ENCODE measurements around the gene CNTN1.

Gene CNTN1

DNA sequence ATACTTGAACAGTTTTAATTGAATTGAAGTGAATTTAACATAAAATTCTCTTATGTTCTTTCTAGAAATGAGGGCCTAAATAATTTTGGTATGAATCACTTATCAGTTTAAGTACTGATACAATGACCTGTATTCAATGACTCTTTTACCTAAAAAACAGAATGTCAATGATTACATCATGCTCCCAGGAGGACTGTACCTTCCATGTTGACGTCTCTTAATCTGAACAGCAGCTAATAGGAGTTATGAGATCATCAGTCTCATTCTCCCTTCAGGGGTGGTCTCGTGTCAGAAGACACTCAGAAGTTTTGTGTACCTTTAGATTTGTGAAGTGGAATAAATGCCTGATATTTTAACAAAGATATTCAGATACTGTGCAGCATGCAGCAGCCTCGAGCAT lies 206.3 kb downstream of the CNTN1 start:
- no peak for DNase-seq (ENCODE audit: low read depth)
- no peak overlapping the region for H3K4me3 ChIP-seq (ENCODE audit: low read depth, low read length)
- TF ChIP-seq, protein P1, sequence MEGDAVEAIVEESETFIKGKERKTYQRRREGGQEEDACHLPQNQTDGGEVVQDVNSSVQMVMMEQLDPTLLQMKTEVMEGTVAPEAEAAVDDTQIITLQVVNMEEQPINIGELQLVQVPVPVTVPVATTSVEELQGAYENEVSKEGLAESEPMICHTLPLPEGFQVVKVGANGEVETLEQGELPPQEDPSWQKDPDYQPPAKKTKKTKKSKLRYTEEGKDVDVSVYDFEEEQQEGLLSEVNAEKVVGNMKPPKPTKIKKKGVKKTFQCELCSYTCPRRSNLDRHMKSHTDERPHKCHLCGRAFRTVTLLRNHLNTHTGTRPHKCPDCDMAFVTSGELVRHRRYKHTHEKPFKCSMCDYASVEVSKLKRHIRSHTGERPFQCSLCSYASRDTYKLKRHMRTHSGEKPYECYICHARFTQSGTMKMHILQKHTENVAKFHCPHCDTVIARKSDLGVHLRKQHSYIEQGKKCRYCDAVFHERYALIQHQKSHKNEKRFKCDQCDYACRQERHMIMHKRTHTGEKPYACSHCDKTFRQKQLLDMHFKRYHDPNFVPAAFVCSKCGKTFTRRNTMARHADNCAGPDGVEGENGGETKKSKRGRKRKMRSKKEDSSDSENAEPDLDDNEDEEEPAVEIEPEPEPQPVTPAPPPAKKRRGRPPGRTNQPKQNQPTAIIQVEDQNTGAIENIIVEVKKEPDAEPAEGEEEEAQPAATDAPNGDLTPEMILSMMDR (IDR thresholded peaks at IDR 0.05; ENCODE audit: control insufficient read depth, extremely low read depth, insufficient read depth), result no peak

DNA sequence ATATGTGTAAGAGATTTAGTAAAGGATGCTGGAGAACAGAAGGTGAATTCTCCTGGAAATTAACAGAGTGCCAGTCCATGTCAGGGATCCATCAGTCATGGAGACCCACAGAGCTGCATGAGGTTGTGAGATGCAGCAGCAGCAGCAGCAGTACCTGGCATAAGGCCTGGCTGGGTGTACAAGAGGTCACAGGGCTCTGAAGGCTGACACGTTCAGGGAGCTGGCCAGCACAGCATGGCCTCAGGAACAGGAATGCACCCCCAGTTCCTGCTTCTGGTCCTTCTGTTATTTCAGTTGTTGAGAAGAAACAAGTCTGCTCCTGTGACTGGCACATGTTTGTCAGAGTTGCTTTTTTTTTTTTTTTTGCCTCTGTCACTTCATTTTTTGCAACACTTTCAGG lies 210.8 kb downstream of the CNTN1 start:
- TF ChIP-seq, protein P1 (IDR thresholded peaks at IDR 0.05; ENCODE audit: control insufficient read depth, extremely low read depth, insufficient read depth), result no peak
- H3K4me3 ChIP-seq (ENCODE audit: low read depth, low read length), result no peak overlapping the region
- no peak for DNase-seq (ENCODE audit: low read depth)

DNA sequence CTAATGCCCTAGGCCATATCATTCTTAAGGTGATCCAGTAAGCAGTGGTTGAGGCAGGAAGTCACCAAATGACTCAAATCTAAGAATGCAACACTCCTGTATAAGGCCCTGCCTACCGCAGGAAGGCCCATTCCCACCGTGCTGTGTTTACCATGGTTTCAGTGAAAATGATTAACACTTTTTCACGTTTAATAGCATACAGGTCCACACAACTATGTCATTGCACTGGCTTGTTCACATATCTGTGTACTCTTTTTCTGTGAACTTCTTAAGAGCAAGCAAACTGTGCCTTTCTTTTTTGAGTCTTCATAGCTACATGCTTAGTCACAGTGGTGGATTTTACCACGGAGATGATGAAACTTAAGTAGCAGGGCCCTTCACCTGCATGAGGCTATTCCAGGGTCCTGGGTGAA lies 214.9 kb downstream of the CNTN1 start:
- H3K4me3 ChIP-seq (ENCODE audit: low read depth, low read length), result no peak overlapping the region
- TF ChIP-seq, protein P1 (IDR thresholded peaks at IDR 0.05; ENCODE audit: control insufficient read depth, extremely low read depth, insufficient read depth), result no peak
- no peak for DNase-seq (ENCODE audit: low read depth)

DNA sequence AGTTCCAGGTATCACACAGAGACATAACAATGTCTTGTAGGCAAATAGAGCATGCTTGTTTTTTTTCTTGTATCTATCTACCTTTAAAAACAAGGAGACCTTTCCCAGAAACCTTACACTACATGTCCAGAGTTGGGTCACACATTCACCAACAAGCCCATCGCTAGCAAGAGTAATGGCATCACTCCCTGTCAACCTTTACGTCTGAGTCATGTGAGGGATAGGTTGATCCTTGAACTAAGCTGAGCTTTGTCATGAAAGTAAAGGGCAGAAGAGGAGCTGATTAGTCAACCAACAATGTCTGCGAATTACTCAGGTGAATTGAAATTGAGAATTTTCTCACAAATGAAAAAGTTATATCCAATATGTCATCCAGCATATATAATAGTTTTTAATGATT lies 219.4 kb downstream of the CNTN1 start:
- no peak overlapping the region for H3K4me3 ChIP-seq (ENCODE audit: low read depth, low read length)
- TF ChIP-seq, protein P1 (IDR thresholded peaks at IDR 0.05; ENCODE audit: control insufficient read depth, extremely low read depth, insufficient read depth), result no peak
- DNase-seq (ENCODE audit: low read depth), result no peak

DNA sequence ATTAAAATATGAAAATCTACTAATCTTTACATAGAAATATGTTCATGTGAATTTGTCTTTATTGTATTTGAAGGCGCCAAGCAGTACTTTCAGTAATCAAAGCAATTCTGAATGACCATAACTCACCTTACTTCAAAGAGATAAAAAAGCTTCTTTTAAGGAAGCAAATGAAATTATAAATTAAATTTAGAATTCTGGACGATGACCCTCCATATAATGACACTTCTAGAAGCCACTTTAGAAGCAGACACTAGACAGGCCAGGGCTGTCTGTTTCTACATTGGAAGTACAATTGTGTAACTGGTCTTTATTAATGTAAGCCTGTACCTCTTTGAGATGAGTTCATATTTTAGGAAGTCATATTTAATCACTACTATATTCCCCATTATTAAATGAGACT lies 222.9 kb downstream of the CNTN1 start:
- no peak for DNase-seq (ENCODE audit: low read depth)
- TF ChIP-seq, protein P1 (IDR thresholded peaks at IDR 0.05; ENCODE audit: control insufficient read depth, extremely low read depth, insufficient read depth), result no peak
- no peak overlapping the region for H3K4me3 ChIP-seq (ENCODE audit: low read depth, low read length)

DNA sequence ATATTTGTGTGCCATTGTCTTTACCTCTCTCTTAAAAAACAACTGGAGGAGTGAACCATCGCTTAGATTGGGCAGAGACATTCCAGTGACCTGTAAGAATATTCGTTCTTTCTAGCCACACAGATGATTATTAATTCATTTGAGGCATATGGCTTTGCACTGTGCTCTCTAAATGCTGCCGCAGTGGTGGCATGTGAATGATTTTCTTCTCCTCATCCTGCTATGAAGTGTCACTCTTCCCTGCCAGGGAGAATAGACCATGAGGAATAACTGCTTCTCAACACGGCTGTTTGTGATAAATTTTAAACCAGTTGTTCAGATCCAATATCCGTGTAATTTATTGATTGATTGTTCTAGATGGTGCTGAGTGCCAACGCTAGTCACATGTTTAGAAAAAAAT lies 225.3 kb downstream of the CNTN1 start:
- H3K4me3 ChIP-seq (ENCODE audit: low read depth, low read length), result no peak overlapping the region
- TF ChIP-seq, protein P1 (IDR thresholded peaks at IDR 0.05; ENCODE audit: control insufficient read depth, extremely low read depth, insufficient read depth), result no peak
- no peak for DNase-seq (ENCODE audit: low read depth)

DNA sequence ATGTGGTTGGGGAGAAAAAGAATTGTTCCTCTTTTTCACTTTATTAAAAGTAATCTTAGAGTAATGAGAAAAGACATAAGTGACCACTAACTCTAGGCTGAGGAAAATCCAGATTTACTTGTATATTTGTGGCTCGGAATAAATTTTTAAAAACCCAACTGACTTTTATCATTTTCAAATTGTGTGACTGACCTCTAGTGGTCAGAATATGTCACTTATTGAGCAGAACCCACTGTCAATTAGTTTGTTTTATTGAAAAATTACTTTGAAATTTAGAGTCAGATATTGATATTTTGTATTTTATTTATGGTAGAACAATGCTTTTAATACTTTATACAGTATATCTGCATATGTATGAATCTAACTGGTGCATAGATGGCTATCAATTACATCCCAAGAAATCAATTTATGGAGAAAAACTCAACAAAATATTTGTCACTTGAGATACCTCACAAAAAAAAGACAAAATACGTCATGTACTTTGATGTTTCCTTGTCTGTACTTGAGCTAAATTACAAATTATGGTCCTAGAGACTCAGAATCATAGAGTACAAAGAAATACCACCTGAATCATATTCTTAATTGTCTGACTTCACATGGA lies 229.4 kb downstream of the CNTN1 start:
- DNase-seq (ENCODE audit: low read depth), result no peak
- no peak overlapping the region for H3K4me3 ChIP-seq (ENCODE audit: low read depth, low read length)
- TF ChIP-seq, protein P1 (IDR thresholded peaks at IDR 0.05; ENCODE audit: control insufficient read depth, extremely low read depth, insufficient read depth), result peak; percentile 62
